Measurements from ENCODE around the gene KIR3DL3. TPM values are rescaled to one million over a fixed set of nuclear protein-coding genes. Genes with fewer than 3 reads are reported as not detected.
"Not testable (repeated sequence)": the region's sequence is repeated elsewhere in the genome, so short reads cannot be mapped to it uniquely, and the experiment has no call there.

Gene KIR3DL3
- not detected for total RNA-seq (2013)
- polyA plus RNA-seq (not detected), polyA minus RNA-seq (not detected in 2 replicates), total RNA-seq (0 to 0.90 (median 0.04) reads per million in 11 experiments)

GRCh38 chr19:54724142-54724541 is at the start of gene KIR3DL3:
Gene KIR3DL3 (plus strand): TSS chr19:54724442. CDS start chr19:54724497, 55 bp downstream.
- Histone ChIP-seq H3K9me3 (replicated peaks in 1 of 2; ENCODE audit: control insufficient read depth in 1 of 2, insufficient read depth in 1 of 2, low read length in 2 of 2) (peaks cover 13 to 32% of the 10 kb centered on the region in 2 donors), H3K4me2 (replicated peaks; ENCODE audit: extremely low read depth, low read length, poor library complexity, severe bottlenecking) (no peak within 1 kb of the TSS), H3K27ac (ENCODE audit: low read depth in 1 of 2, low read length in 2 of 2) (no peak within 1 kb of the TSS), H3K4me1 (ENCODE audit: control insufficient read depth in 1 of 2, insufficient read depth in 2 of 2, low read length in 2 of 2) (peaks cover 3 to 8% of the 10 kb centered on the region in 2 donors), H3K27me3 (ENCODE audit: control insufficient read depth in 2 of 2, insufficient read depth in 2 of 2, low read length in 2 of 2) (peaks cover 2 to 13% of the 10 kb centered on the region in 2 donors), H3K4me3 (replicated peaks in 1 of 3; ENCODE audit: low read depth in 2 of 3, low read length in 3 of 3) (no peak within 1 kb of the TSS), H3K79me2 (ENCODE audit: insufficient read depth, low read length) (no peaks in the 10 kb centered on the region), H2AFZ (ENCODE audit: insufficient read depth, low read depth, low read length, poor library complexity, severe bottlenecking) (no peak within 1 kb of the TSS), H4K20me1 (ENCODE audit: insufficient read depth, low read length) (no peaks in the 10 kb centered on the region), H3K36me3 (replicated peaks in 1 of 2; ENCODE audit: control insufficient read depth in 1 of 2, insufficient read depth in 2 of 2, low read length in 2 of 2) (no peaks in the 10 kb centered on the region), H3K9ac (ENCODE audit: insufficient read depth, low read length, poor library complexity, severe bottlenecking) (no peak within 1 kb of the TSS)
- WGBS (ENCODE audit: insufficient coverage), result 100% methylated on average over 6 of the region's 9 CpGs
- Mint-ChIP-seq H3K36me3 (no peaks in the 10 kb centered on the region), H3K27me3 (ENCODE audit: low read depth in 3 of 3) (peaks cover 11 to 24% (median 19%) of the 10 kb centered on the region in 3 donors), H3K4me1 (peaks cover 7% of the 10 kb centered on the region), H3K27ac (peak within 1 kb of the TSS in 4 of 7 donors; percentile 6 to 72 (median 23)), H3K4me3 (no peak within 1 kb of the TSS), H3K9me3 (peaks cover 14 to 49% (median 30%) of the 10 kb centered on the region in 7 donors)
- DNase-seq, result no peak
- no peak for TF ChIP-seq CTCF (IDR thresholded peaks at IDR 0.05)
- intact Hi-C loops (cut with micrococcal nuclease), result no loop called here

- H3K9ac ChIP-seq (ENCODE audit: insufficient read depth, low read length, poor library complexity, severe bottlenecking); H3K4me3 ChIP-seq (replicated peaks in 1 of 3; ENCODE audit: low read depth in 2 of 3, low read length in 3 of 3); H2AFZ ChIP-seq (ENCODE audit: insufficient read depth, low read depth, low read length, poor library complexity, severe bottlenecking); H3K9me3 ChIP-seq (replicated peaks in 1 of 2; ENCODE audit: control insufficient read depth in 1 of 2, insufficient read depth in 1 of 2, low read length in 2 of 2); H3K36me3 Mint-ChIP-seq; H3K36me3 ChIP-seq (replicated peaks in 1 of 2; ENCODE audit: control insufficient read depth in 1 of 2, insufficient read depth in 2 of 2, low read length in 2 of 2); H3K27ac ChIP-seq (ENCODE audit: low read depth in 1 of 2, low read length in 2 of 2); H3K79me2 ChIP-seq (ENCODE audit: insufficient read depth, low read length); H3K27ac Mint-ChIP-seq; H3K9me3 Mint-ChIP-seq; H4K20me1 ChIP-seq (ENCODE audit: insufficient read depth, low read length); H3K4me2 ChIP-seq (replicated peaks; ENCODE audit: extremely low read depth, low read length, poor library complexity, severe bottlenecking); H3K4me3 Mint-ChIP-seq: not testable (repeated sequence)
- TF ChIP-seq CTCF (IDR thresholded peaks at IDR 0.05), result peak; percentile 96
- 60% methylated on average over 1 of the region's 10 CpGs for WGBS (ENCODE audit: insufficient coverage)
- Histone ChIP-seq H3K27me3 (ENCODE audit: control insufficient read depth in 2 of 2, insufficient read depth in 2 of 2, low read length in 2 of 2) (peaks cover 18 to 35% of the 10 kb centered on the region in 2 donors), H3K4me1 (ENCODE audit: control insufficient read depth in 1 of 2, insufficient read depth in 2 of 2, low read length in 2 of 2) (peaks cover 15 to 29% of the 10 kb centered on the region in 2 donors)
- DNase-seq, result peak; percentile 37 to 78 (median 58)
- intact Hi-C loops (cut with micrococcal nuclease), result loop anchor here (2.0 to 10.0 kb wide), 4 partner anchors 22 to 238 kb away; partner anchors contain the start of gene CDC42EP5 (in 1 of the 2)
- Mint-ChIP-seq H3K4me1 (peaks cover 26% of the 10 kb centered on the region), H3K27me3 (ENCODE audit: low read depth in 3 of 3) (peaks cover 26 to 29% (median 28%) of the 10 kb centered on the region in 3 donors)
Measured at GRCh38 chr19:54676210-54676834, 47.9 kb upstream of the KIR3DL3 start.
